ENCODE data around the gene TECTB.
"Not testable (repeated sequence)": the region's sequence is repeated elsewhere in the genome, so short reads cannot be mapped to it uniquely, and the experiment has no call there.

TECTB gene

GRCh38 chr10:112248584-112249295, 34.5 kb upstream of the TECTB start:
- Histone ChIP-seq H3K27me3 (ENCODE audit: insufficient read depth, low read length, poor library complexity) (no peaks in the 10 kb centered on the region), H3K9ac (ENCODE audit: low read depth, low read length) (no peak overlapping the region), H3K4me2 (ENCODE audit: insufficient read depth, low read length) (no peak overlapping the region), H2AFZ (ENCODE audit: low read depth, low read length) (no peak overlapping the region), H3K9me3 (ENCODE audit: insufficient read depth, low read length, severe bottlenecking) (peaks cover 8% of the 10 kb centered on the region), H3K36me3 (ENCODE audit: insufficient read depth, low read length) (no peaks in the 10 kb centered on the region), H4K20me1 (ENCODE audit: insufficient read depth, low read length) (no peaks in the 10 kb centered on the region), H3K27ac (ENCODE audit: low read length) (no peak overlapping the region), H3K79me2 (ENCODE audit: insufficient read depth, low read length) (no peaks in the 10 kb centered on the region), H3K4me3 (ENCODE audit: low read depth in 1 of 2, low read length in 2 of 2) (no peak overlapping the region), H3K4me1 (ENCODE audit: insufficient read depth, low read length) (no peaks in the 10 kb centered on the region)
- TF ChIP-seq, protein P1, sequence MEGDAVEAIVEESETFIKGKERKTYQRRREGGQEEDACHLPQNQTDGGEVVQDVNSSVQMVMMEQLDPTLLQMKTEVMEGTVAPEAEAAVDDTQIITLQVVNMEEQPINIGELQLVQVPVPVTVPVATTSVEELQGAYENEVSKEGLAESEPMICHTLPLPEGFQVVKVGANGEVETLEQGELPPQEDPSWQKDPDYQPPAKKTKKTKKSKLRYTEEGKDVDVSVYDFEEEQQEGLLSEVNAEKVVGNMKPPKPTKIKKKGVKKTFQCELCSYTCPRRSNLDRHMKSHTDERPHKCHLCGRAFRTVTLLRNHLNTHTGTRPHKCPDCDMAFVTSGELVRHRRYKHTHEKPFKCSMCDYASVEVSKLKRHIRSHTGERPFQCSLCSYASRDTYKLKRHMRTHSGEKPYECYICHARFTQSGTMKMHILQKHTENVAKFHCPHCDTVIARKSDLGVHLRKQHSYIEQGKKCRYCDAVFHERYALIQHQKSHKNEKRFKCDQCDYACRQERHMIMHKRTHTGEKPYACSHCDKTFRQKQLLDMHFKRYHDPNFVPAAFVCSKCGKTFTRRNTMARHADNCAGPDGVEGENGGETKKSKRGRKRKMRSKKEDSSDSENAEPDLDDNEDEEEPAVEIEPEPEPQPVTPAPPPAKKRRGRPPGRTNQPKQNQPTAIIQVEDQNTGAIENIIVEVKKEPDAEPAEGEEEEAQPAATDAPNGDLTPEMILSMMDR (IDR thresholded peaks at IDR 0.05; ENCODE audit: borderline replicate concordance, extremely low read depth, low read length, poor library complexity, severe bottlenecking), result no peak
- TF ChIP-seq EZH2 (IDR thresholded peaks at IDR 0.05; ENCODE audit: borderline replicate concordance, low read depth, low read length, severe bottlenecking), result no peak
- DNase-seq (no peak), ATAC-seq (ENCODE audit: insufficient read depth, low read depth) (no peak)

DNA sequence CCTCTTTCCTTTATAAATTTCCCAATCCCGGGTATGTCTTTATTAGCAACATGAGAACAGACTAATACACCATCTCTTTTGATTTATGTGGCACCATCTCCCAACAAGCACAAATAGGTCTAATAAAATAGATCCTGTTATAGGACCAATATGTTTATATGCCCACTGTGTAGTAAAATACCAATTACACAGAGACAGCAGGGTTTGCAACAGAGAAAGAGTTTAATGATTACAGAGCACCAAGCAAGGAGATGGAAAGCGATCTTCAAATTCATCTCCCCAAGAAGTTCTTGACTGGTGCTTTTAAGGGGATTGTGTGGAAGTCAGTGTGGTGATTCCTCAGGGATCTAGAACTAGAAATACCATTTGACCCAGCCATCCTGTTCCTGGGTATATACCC, 33.5 kb upstream of the TECTB start:
- Histone ChIP-seq H4K20me1 (ENCODE audit: insufficient read depth, low read length) (no peaks in the 10 kb centered on the region), H3K9me3 (ENCODE audit: insufficient read depth, low read length, severe bottlenecking) (peaks cover 8% of the 10 kb centered on the region), H3K27me3 (ENCODE audit: insufficient read depth, low read length, poor library complexity) (no peaks in the 10 kb centered on the region), H3K4me1 (ENCODE audit: insufficient read depth, low read length) (no peaks in the 10 kb centered on the region), H3K4me2 (ENCODE audit: insufficient read depth, low read length) (no peak overlapping the region), H3K9ac (ENCODE audit: low read depth, low read length) (no peak overlapping the region), H3K36me3 (ENCODE audit: insufficient read depth, low read length) (no peaks in the 10 kb centered on the region), H3K79me2 (ENCODE audit: insufficient read depth, low read length) (no peaks in the 10 kb centered on the region), H3K4me3 (ENCODE audit: low read depth in 1 of 2, low read length in 2 of 2) (no peak overlapping the region), H3K27ac (ENCODE audit: low read length) (no peak overlapping the region), H2AFZ (ENCODE audit: low read depth, low read length) (no peak overlapping the region)
- no peak for TF ChIP-seq EZH2 (IDR thresholded peaks at IDR 0.05; ENCODE audit: borderline replicate concordance, low read depth, low read length, severe bottlenecking)
- TF ChIP-seq, protein P1 (IDR thresholded peaks at IDR 0.05; ENCODE audit: borderline replicate concordance, extremely low read depth, low read length, poor library complexity, severe bottlenecking), result no peak
- ATAC-seq (ENCODE audit: insufficient read depth, low read depth) (no peak), DNase-seq (no peak)

DNA sequence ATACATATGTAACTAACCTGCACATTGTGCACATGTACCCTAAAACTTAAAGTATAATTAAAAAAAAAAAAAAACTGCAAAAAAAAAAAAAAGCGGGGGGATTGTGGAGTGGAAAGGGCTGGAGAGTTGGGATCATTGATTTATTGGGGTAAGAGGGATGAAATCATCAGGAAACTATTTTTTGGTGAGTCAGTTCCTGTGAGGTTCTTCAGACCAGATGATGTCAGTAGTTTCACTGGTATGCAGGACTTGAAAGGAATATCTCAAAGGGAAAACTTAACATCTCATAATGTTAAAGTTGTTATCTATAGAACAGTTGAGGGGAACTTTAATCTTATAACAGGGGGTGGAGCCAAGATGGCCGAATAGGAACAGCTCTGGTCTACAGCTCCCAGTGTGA, 32.6 kb upstream of the TECTB start:
- no peak overlapping the region for H3K27ac ChIP-seq (ENCODE audit: low read length)
- H2AFZ ChIP-seq (ENCODE audit: low read depth, low read length), result no peak overlapping the region
- ATAC-seq (ENCODE audit: insufficient read depth, low read depth), result no peak
- H4K20me1 ChIP-seq (ENCODE audit: insufficient read depth, low read length), result no peaks in the 10 kb centered on the region
- H3K27me3 ChIP-seq (ENCODE audit: insufficient read depth, low read length, poor library complexity), result no peaks in the 10 kb centered on the region
- H3K9me3 ChIP-seq (ENCODE audit: insufficient read depth, low read length, severe bottlenecking), result peaks cover 8% of the 10 kb centered on the region
- H3K36me3 ChIP-seq (ENCODE audit: insufficient read depth, low read length), result no peaks in the 10 kb centered on the region
- no peak overlapping the region for H3K4me2 ChIP-seq (ENCODE audit: insufficient read depth, low read length)
- H3K4me1 ChIP-seq (ENCODE audit: insufficient read depth, low read length), result no peaks in the 10 kb centered on the region
- no peak overlapping the region for H3K9ac ChIP-seq (ENCODE audit: low read depth, low read length)
- DNase-seq, result no peak
- H3K79me2 ChIP-seq (ENCODE audit: insufficient read depth, low read length), result no peaks in the 10 kb centered on the region
- H3K4me3 ChIP-seq (ENCODE audit: low read depth in 1 of 2, low read length in 2 of 2), result no peak overlapping the region
- TF ChIP-seq, protein P1 (IDR thresholded peaks at IDR 0.05; ENCODE audit: borderline replicate concordance, extremely low read depth, low read length, poor library complexity, severe bottlenecking), result no peak
- TF ChIP-seq EZH2 (IDR thresholded peaks at IDR 0.05; ENCODE audit: borderline replicate concordance, low read depth, low read length, severe bottlenecking), result no peak

GRCh38 chr10:112251238-112251637, 32.0 kb upstream of the TECTB start:
- H3K4me2 ChIP-seq (ENCODE audit: insufficient read depth, low read length), result not testable (repeated sequence)

More at GRCh38 chr10:112251238-112251637, 32.0 kb upstream of the TECTB start:
- H2AFZ ChIP-seq (ENCODE audit: low read depth, low read length); H3K4me1 ChIP-seq (ENCODE audit: insufficient read depth, low read length); H3K27me3 ChIP-seq (ENCODE audit: insufficient read depth, low read length, poor library complexity); H3K9ac ChIP-seq (ENCODE audit: low read depth, low read length); H3K4me3 ChIP-seq (ENCODE audit: low read depth in 1 of 2, low read length in 2 of 2); H4K20me1 ChIP-seq (ENCODE audit: insufficient read depth, low read length); H3K27ac ChIP-seq (ENCODE audit: low read length); DNase-seq; H3K9me3 ChIP-seq (ENCODE audit: insufficient read depth, low read length, severe bottlenecking); H3K79me2 ChIP-seq (ENCODE audit: insufficient read depth, low read length); ATAC-seq (ENCODE audit: insufficient read depth, low read depth); H3K36me3 ChIP-seq (ENCODE audit: insufficient read depth, low read length): not testable (repeated sequence)

Measured in DND-41 (cell line).